Cerebellar cortex (tissue), 1 donor: ENCODE data around the gene SHC3.

Experiments
- DNase-seq: peaks from one replicate; pipeline ENCODE4 v3.0.0-alpha.2; 2015; ENCODE audit warnings: low spot score

SHC3 gene

GRCh38 chr9:89000973-89001916 is 177.4 kb downstream of the SHC3 start:
- DNase-seq, result peak; percentile 91

- DNase-seq, result peak; percentile 51
Observed at GRCh38 chr9:89000371-89000781, 178.2 kb downstream of the SHC3 start.

GRCh38 chr9:88998911-88999310 is 179.7 kb downstream of the SHC3 start:
- DNase-seq, result no peak

GRCh38 chr9:88998503-88998902 is 180.1 kb downstream of the SHC3 start:
- DNase-seq, result peak; percentile 7

GRCh38 chr9:88997646-88998045 is 181.0 kb downstream of the SHC3 start:
- no peak for DNase-seq

GRCh38 chr9:88996921-88997235 is 181.7 kb downstream of the SHC3 start:
- DNase-seq, result no peak

GRCh38 chr9:88996046-88996920 is 182.3 kb downstream of the SHC3 start:
- no peak for DNase-seq

- no peak for DNase-seq
Observed at GRCh38 chr9:88995627-88996026, 183.0 kb downstream of the SHC3 start.

- DNase-seq, result no peak
Observed at GRCh38 chr9:88995200-88995577, 183.4 kb downstream of the SHC3 start.

- no peak for DNase-seq
Observed at GRCh38 chr9:88994469-88995199, 184.0 kb downstream of the SHC3 start.

GRCh38 chr9:88993871-88994460 is 184.7 kb downstream of the SHC3 start:
- DNase-seq, result no peak

- no peak for DNase-seq
Observed at GRCh38 chr9:88993327-88993726, 185.3 kb downstream of the SHC3 start.

GRCh38 chr9:88992556-88992955 is 186.1 kb downstream of the SHC3 start:
- no peak for DNase-seq

- DNase-seq, result no peak
Observed at GRCh38 chr9:88991066-88992034, 187.3 kb downstream of the SHC3 start, which contains the start of gene S1PR3. S1PR3 (plus strand) TSS chr9:88991468; CDS start chr9:89001201, 9,733 bp downstream.

- DNase-seq, result no peak
Observed at GRCh38 chr9:88990729-88991065, 187.9 kb downstream of the SHC3 start.

- DNase-seq, result no peak
Observed at GRCh38 chr9:88990041-88990728, 188.4 kb downstream of the SHC3 start.

GRCh38 chr9:88988796-88989641 is 189.6 kb downstream of the SHC3 start:
- DNase-seq, result no peak

- DNase-seq, result no peak
Observed at GRCh38 chr9:88987661-88988060, 191.0 kb downstream of the SHC3 start.

- no peak for DNase-seq
Observed at GRCh38 chr9:88986776-88987175, 191.8 kb downstream of the SHC3 start.
